GM12873 (cell line): ENCODE results near the gene DCUN1D2.

Experiments used
- TF ChIP-seq, protein P1 (sequence below): IDR thresholded peaks from 2 replicates; pipeline ENCODE4 v1.5.1; 2012; ENCODE audit warnings: low read depth, mild to moderate bottlenecking, moderate library complexity, low read length, control low read depth; ENCODE audit not compliant: insufficient read depth; ENCODE audit errors: missing control alignments

The DCUN1D2 gene

DNA sequence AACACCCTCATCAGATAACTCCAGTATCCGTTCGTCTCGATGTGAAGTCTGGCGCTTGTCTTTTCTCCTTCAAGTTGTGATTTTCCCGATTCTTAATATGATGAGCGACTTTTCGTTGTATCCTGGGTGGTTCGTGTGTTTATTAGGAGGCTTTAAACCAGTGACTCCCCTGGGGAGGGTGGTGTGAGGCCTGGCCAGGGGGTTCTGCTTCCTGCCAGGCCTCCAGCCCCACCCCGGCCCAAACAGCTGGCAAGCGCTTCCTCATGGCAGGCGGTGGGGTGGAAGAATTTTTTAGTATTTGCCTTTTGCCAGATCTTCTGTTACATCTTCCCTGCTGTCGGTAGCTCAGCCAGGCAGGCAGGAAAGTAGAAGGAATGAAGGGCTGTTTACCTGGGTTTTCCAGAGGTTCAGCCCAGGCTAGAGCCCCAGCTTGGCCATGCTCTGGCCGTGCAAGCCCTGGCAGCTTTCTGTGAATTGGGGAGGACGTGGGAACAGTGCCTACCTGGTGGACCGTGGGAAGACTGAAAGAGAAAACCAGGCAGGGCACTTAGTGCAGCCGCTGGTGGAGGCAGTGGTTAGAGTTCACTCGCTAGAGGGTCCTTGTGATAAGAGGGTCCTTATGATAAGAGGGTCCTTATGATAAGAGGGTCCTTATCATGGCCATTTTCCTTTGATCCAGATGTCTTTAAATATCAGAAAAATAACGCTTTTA is 37.7 kb upstream of the DCUN1D2 start:
- TF ChIP-seq, protein P1, sequence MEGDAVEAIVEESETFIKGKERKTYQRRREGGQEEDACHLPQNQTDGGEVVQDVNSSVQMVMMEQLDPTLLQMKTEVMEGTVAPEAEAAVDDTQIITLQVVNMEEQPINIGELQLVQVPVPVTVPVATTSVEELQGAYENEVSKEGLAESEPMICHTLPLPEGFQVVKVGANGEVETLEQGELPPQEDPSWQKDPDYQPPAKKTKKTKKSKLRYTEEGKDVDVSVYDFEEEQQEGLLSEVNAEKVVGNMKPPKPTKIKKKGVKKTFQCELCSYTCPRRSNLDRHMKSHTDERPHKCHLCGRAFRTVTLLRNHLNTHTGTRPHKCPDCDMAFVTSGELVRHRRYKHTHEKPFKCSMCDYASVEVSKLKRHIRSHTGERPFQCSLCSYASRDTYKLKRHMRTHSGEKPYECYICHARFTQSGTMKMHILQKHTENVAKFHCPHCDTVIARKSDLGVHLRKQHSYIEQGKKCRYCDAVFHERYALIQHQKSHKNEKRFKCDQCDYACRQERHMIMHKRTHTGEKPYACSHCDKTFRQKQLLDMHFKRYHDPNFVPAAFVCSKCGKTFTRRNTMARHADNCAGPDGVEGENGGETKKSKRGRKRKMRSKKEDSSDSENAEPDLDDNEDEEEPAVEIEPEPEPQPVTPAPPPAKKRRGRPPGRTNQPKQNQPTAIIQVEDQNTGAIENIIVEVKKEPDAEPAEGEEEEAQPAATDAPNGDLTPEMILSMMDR: no peak

DNA sequence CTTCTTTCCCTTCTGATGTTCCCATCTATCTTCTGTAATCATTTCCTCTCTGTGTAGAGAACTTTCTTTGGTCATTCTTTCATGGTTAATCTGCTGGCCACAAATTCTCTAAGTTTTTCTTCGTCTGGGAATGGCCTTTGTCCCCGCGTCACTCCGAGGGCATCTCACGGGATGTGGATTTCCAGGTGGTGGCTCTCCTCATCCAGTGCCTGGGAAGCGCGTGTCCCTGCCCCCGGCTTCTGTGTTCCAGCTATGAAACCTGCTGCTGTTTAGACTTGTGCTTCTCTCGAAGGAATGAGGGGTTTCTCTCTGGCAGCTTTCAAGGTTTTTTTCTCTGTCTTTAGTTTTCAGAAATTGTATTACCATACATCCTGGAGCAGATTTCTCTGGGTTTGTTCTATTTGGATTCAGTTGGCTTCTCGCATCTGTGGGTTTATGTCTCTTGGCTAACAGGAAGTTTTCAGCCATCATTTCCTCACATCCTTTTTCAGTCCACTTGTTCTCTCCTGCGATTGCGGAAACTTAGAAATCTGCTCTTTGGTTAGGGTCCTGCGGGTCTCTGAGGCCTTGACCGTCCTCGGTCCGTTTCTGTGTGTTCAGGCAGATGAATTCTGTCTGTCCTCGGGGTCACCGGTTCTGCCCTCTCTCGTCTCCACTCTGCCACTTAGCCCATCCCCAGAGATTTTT is 36.9 kb upstream of the DCUN1D2 start:
- TF ChIP-seq, protein P1: no peak

DNA sequence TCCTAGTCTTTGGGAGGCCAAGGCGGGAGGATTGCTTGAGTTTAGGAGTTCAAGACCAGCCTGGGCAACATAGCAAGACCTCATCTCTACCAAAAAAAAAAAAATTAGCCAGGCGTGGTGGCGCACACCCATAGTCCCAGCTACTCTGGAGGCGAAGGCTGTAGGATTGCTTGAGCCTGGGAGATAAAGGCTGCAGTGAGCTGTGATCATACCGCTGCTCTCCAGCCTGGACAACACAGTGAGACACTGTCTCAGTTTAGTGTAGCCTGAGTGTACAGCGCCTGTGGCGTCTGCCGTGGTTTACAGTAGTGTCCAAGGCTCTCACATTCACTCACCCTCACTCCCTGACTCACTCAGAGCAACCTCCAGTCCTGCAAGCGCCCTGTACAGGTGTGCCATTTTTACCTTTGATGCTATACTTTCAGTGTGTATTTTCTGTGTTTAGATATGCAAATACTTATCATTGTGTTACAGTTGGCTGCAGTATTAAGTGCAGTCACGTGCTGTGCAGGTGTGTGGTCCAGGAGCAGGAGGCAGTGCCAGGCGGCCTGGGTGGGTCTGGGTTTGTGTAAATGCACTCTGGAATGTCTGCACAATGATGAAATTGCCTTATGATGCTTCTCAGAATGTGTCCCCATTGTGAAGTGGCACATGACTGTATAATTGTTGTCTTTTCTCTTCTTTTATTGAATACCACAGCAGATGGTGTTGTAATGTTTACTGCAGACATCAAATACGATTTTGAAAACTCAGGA is 36.1 kb upstream of the DCUN1D2 start:
- TF ChIP-seq, protein P1: no peak

GRCh38 chr13:113520571-113520970 is 30.1 kb upstream of the DCUN1D2 start:
- TF ChIP-seq, protein P1: no peak

GRCh38 chr13:113519556-113519955 is 29.0 kb upstream of the DCUN1D2 start:
- TF ChIP-seq, protein P1: no peak

DNA sequence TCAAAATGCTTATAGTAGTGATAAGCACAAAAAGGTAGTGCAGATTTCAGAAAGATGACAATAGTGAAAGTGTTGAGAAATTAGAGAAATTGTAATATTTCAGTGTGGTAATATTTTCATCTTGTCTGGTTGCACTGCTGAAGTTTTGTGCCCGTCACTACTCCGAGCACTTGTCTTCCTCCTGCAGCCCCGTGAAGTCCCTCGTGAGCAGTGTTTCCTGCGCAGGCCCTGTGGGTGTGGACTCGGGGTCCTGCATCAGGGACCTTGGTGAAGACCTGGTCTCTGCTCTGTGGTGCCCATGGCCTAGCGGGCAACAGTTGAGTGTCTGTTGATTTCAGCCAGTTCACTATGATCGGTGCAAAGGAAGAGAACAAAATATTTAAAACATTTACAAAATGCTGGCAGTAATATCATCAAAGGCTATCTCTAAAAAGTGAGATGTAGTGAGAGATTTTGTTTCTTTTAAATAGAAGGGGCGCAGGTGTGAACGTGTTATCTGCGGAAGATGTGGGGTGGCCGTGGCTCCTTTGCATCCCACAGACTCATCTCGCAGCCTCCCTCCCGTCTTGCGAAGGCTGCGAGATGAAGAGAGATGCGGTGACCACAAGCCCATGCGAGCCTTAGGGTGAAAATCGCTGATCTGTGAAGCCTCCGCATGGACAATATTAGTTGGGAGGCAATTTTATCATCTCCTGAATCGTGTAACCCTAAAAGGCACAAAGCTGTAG is 27.7 kb upstream of the DCUN1D2 start:
- TF ChIP-seq, protein P1: no peak

GRCh38 chr13:113514847-113515246 is 24.3 kb upstream of the DCUN1D2 start:
- TF ChIP-seq, protein P1: no peak
